HG03469 (cell line): ENCODE data around the gene SIM2.

Source experiments
- ATAC-seq: cut with Tn5 transposase; IDR thresholded peaks from one replicate; pipeline ENCODE4 v1.9.1; 2021; ENCODE audit warnings: mild to moderate bottlenecking, moderate library complexity, moderate number of reproducible peaks; ENCODE audit not compliant: unreplicated experiment

The SIM2 gene

DNA sequence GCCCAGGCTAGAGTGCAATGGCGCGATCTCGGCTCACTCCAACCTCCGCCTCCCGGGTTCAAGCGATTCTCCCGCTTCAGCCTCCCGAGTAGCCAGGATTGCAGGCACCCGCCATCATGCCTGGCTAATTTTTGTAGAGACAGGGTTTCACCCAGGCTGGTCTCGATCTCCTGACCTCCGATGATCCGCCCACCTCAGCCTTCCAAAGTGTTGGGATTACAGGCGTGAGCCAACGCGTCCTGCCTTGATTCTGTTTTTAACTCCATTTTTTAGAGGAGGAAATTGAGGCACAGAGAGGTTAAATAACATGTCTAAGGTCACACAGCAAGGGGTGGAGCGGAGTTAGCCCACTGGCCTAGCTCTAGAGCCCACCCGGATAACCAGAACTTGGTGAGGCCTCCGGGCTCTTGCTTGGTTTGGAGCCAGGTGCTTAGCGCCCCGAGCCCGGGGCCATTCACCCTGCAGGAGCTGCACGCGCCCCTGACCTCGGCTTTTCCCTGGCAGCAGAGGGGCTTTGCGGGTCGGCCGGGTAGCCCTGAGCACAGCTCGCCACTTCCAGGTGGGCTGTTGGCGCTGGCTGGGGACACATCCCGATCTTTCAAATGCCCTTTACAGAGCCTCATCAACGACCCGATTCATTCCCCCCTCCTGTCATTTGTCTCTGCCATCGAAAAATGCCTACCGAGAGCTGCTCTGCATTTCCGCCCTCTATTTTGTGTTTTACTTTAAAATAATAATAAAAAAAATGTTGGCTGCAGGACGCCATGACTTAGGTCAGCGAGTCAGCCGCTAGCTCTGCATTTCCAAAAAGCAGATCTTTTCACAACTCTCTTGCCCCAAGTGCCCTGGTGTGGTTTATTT lies 11.2 kb downstream of the SIM2 start:
- ATAC-seq = no peak

DNA sequence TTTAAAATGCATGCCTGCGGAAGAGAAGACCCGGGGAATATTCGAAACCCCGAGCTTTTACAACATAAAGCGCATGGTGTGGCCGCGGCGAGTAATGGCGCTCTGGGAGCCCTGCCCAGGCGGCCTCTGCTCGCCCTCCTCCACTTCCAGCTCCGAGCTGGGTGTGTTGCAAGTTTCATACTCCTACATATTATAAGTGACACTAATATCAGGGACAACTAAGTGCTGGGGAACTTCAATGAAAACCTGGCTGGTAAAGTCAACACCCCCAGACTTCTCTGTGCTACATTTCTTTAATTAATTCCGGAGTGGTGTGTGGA lies 11.8 kb downstream of the SIM2 start:
- no peak for ATAC-seq

DNA sequence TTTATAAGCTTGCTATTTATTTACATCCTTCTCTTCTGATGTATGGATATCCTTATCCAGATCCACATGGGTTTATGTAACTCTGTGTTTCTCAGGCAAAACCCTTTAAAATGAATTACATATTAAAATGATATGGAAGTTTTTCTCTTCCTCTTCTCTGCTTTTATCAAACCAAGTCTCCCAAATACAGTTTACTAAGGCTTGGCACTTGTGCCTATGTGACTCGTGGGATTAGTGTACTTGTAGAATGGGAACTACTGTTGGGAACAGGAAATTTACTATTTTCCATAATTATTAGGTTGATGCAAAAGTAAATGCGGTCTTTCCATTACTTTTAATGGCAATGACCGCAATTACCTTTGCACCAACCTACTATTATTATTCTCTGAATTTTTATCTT lies 14.8 kb downstream of the SIM2 start:
- no peak for ATAC-seq

DNA sequence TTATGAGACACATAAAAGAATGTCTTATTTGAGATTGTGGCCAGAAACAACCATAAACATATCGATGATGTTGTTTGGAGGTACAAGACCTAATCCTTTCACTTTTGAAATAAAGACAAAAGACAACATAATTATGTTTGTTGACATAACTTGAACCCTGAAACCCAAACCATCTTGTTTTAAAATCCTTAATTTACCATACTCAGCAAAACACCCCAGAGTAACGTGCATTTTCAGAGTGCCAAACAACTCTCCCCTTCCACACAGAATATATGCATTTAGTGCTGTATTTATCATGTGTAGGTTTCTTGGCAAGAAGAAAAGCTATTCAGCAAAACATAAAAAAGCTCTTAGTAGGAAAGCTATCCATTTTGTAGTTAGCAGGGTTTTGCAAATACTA lies 17.5 kb downstream of the SIM2 start:
- no peak for ATAC-seq

DNA sequence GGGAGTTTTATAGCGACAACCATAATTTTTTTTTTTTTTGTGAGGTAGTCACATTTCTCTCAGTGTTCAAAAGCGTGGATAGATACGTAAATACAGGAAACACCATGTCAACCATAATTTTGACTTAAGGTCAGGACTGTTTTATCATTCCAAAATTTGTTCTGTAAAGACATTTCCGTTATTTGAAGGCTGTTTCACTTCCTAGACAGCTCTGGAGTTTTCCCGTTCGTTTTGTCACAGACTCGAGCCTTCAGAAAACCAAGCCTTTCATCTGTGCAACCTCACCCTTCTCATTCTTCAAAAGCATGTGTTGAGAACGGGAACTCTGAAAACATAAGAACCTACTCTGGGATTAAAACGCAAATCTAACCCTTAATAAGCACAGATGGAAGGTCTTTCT lies 17.9 kb downstream of the SIM2 start:
- no peak for ATAC-seq

DNA sequence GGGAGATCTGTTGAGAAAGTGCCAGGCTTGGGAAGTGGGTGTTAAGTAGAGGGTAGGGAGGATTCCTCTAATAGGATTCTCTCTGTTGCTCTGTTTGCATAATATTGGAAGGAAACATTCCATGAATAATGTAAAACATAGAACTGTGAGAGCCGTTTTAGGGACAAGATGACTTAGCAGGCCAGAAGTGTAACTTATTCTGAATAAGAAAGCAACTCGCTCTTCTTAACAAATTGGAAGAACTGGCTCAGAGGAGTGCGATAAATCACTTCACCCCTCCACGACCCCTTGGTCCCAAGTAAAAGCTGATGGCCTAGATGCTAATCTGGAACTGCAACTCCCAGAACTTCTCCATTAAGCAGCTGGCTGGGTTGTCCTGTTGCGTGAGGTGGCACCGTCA lies 19.1 kb downstream of the SIM2 start:
- no peak for ATAC-seq

DNA sequence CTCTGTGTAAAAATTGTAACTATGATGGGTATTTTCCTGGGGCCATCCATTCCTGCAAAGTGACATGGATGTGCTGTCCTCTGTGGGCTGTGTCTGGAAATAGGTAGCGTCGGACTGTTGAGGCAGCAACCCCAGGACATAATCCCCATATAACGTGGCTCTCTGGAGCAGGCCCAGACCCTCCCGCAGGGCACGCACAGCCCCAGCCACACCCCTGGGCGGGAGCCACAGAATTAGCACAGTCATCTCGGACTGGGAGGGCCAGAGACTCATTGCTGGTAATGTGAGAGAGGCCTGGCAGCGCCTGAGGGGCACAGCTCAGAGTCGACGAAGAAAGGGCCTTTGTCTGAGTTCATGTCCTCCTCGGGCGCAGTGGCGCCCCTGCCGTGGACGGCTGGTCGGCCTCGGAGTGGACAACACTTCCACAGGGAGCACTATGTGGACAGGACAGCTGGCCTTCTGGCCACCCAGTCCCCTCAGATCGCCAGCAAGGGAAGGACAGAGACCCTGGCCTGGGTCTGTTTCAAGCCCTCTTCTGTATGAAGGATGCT lies 20.1 kb downstream of the SIM2 start:
- no peak for ATAC-seq

DNA sequence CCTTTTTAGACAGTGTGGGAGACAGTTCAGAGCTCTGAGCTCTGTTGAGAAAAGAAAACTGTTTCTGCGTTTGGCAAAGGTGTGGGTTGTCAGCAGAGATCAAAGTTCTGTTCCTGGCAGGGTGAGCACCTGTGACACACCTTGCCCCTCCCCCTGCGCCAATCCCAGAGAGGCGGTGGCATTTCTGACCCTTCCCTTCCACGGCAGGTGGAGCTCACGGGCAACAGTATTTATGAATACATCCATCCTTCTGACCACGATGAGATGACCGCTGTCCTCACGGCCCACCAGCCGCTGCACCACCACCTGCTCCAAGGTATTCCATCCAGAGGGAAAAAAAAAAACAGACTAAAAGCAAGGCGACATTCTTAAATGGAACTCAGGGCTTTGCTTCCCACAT lies 20.7 kb downstream of the SIM2 start:
- no peak for ATAC-seq

DNA sequence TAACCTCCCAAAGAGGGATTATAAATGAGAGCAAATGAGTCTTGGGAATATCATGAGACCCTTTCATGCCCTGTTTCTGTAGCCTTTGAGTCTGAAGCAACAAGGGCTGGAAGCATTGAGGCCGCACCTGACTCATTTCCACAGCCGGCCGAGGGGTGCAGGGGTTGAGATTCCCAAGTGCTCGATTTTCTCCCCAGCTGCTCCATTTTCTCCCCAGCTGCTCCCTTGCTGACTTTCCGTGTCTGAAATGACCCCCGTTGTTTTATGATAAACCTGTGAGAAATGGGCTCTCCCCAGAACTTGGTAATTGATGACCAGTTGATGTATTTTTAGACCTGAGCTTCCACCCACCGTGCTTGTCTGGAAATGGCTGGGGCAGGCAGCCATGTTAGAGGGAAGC lies 22.9 kb downstream of the SIM2 start:
- no peak for ATAC-seq

DNA sequence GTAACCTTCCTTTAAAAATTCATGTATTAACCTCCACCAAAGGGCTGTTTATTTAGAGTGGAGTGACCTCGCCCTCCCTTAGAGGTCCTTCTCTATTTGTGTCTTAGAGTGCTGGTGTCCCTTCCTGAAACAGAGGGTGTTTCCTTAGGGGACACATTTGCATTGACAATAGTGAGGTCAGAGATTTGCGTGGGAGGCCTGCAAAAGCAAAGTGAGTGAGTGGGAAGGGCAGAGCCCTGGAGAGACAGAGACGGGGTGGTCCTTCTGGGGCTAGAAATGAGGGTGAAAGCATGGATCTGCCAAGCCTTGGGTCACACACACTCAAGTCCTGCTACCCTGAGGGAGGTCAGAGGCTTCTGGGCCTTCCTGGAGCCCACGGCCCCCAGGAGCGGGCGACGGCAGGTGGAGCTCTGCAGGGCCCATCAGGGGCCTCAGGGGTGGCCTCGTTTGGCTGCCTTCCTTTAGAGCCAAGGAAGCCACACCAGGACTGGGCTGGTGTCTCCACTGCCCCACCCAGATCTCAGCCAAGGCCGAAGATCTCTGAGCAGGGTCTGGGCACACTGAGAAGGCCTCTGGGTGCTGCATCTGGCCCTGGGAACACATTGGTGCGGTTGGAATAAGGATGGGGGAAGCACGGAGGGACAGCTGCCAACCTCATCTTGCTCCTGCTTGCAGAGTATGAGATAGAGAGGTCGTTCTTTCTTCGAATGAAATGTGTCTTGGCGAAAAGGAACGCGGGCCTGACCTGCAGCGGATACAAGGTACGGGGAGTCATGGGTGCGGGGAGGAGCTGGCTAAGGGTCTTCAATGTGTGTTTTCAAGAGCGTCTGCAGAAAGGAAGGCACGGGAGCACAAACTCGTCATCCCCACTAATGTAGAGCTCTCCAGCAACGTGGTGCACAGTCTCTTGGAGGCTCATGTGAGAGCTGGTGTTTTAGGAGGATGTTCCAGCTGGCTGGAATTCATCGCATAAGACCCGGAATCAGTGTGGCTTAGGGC lies 23.8 kb downstream of the SIM2 start:
- no peak for ATAC-seq

DNA sequence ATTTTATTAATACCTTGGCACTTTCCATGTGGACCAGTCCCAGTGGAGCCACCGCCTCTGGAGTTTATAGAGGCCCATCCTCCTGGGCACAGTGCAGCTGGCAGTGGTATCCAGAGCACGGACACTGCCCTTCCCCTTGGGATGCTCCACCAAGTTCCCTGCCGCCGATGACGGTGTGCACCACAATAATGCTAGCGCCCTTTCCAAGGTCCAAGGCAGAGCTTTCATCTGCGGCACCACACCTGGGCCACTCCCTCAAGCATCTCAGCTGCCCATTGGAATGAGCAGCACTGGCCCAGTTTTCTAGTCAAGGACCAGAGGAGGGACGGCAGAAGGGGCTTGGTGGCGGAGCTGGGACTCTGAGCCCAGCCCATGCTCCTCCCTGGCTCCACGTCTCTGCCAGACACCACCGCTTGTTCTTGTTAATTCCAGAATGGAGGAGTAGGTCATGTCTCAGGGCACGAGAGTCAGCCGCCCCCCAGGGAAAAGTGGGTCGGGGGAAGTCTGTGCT lies 24.5 kb downstream of the SIM2 start:
- ATAC-seq = no peak

DNA sequence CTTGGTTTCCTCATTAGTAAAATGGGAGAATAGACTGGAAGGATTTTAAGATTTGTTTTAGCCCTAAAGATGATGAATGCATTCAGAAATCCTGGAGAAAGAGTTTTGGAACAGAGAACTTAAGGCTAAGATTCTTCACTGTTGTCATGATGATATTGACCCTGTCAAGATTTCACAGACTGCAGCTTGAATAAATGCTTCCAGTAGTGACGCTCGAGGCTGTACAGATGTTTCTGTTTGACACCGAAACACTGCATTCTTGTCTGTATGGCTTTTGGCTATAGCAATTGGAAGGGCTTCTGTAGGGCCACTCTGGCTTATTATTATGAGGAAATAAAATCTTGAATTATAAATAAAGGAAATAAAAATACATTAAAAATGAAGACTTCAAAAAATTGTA lies 25.7 kb downstream of the SIM2 start:
- no peak for ATAC-seq

DNA sequence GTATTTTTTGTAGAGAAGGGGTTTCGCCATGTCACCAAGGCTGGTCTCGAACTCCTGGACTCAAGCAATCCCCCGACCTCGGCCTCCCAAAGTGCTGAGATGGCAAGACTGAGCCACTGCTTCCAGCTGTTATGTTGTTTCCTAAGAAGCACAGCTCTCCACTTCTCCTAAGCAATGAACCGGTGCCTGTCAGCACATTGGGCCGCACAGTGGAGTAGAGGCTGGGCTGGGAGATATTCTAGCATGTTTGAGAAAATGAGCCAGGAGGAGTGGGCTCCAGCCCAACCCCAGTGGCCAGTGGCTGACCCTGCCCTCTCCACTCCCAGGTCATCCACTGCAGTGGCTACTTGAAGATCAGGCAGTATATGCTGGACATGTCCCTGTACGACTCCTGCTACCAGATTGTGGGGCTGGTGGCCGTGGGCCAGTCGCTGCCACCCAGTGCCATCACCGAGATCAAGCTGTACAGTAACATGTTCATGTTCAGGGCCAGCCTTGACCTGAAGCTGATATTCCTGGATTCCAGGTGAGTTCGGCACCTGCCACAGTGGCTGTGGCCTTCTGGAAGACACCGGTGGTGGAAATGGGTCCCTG lies 27.0 kb downstream of the SIM2 start:
- no peak for ATAC-seq

DNA sequence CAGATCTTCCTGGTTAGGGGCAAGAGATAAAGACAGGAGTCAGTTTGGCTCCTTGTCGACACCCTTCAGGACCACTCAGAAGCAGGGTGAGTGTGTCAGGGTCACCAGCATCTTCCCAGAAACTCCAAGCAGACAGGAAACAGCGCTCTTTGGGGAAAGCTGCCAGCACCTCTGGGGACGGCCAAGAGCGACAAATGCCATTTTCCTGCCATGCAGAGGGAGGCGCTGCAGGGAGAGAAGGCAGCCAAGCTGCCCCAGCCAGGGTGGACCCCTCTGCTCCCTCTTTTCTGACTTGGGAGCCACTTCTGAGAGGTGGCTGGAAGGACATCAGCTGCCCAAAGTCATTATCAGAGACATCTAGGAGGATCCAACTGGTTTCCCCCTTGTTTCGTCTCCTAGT lies 29.0 kb downstream of the SIM2 start:
- no peak for ATAC-seq

DNA sequence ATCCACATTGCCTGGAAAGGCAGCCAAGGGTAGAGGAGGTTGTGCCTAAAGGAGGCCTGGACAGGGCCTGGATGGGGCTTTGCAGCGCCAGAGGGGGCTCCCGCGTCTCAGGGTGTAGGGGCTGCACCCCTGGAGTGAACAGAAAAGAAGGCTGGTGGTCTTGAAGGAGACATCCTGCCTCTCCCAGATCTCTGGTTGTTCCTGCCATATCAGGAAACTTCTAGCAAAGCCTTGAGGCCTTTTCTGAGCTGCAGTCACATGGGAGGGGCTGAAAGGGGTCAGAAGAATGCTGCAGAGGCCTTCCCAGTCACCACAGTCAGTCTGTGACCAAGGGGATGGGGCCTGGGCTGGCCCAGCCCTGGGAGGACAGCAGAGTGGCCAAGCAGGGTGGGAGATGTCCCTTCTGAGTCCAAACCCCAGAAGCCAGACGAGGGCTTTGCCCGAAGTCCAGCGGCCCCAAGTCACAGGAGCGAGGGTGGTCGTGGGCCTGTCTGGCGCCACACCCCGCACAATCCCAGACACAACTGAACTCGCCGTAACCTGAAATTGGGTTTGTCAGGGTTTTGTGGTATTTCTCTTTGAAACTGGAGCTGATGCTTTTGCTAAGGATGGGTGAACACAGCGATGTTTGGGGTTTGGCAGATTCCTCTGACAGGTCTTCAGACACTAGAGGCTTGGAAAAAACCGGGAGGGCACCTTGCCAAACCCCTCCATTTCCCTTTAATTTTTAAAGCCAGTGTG lies 29.6 kb downstream of the SIM2 start:
- no peak for ATAC-seq

DNA sequence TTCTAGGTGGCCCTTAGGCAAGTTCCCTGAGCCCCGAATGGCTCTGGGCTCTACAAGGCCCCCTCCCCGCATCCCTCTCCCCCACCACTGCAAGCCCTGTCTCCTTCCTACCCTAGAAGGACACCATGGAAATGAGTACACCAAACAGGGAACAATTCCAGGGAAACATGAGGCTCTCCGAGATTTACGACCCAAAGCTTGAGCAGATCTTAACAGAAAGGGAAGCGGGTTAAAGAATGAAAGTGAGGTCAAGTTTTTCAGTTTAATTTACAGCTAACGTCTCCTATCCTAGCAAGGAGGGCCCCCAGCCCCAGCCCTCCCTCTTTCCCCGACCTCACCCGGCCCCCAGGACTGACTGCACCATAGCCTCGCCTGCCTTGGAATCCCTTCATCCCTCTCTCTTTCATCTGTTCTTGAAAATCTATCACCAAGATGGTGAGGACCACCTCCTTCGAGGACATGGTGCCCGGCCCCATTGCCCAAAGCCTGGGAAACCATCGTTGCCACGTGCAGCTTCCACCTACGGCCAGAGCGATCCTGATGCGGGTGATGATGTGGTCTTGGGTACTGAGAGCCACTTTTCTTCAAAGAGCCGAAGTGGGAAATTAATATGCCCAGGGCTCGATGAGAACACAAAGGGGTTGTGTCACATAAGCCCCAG lies 30.5 kb downstream of the SIM2 start:
- no peak for ATAC-seq

DNA sequence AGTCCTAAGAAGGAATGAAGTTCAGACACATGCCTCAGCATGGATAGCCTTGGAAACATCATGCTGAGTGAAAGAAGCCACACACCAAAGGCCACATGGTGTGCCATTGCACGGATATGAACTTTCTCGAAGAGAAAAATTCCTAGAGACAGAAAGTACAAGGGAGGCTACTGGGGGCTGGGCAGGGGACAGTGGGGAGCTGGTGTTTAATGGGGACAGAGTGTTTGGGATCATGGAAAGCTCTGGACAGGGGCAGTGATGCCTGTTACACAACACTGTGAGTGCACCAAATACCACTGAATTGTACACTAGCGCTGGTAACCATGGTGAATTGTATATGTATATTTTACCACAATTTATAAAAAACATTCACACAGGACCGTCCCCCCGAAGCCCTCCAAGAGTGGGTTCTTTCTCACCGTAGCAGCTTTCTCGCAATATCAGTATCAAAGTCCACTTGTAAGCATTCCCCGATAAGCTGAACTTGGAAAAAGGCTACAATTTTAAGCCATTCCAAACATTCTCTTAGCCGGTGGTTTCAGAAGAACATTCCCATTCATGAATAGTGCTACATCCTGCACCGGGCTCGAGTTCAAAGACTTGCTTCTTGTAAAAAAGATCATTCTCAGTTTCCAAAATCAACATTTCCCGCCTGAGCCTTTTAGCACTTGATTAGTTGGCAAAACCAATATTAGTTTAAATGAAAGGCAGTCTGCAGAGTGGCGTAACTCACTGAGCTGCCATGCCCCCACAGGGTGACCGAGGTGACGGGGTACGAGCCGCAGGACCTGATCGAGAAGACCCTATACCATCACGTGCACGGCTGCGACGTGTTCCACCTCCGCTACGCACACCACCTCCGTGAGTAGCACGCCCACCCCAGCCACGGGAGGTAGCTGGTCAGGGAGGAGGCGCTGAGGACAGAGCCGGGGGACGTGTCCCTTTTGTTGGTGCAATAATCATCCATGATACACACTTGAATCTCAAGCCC lies 31.7 kb downstream of the SIM2 start:
- ATAC-seq = no peak

DNA sequence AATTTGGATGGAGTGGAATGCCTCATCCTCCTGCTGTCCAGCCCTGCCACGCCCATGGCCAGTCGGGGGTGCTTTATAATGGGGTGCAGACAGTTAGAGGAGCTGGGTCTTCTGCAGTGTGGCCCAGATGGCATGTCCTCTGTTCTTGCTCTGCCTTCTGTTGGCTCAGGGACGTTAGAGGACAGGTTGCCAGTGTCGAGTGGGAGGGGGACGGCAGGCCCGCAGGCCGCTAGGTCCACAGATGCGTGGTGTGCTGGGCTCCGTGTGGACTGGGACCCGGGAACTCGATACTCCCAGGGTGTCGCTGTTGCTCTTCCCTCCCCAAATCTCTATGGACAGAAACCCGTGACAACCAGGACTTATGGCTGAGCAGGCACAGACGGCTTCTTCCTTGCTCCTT lies 33.3 kb downstream of the SIM2 start:
- no peak for ATAC-seq

DNA sequence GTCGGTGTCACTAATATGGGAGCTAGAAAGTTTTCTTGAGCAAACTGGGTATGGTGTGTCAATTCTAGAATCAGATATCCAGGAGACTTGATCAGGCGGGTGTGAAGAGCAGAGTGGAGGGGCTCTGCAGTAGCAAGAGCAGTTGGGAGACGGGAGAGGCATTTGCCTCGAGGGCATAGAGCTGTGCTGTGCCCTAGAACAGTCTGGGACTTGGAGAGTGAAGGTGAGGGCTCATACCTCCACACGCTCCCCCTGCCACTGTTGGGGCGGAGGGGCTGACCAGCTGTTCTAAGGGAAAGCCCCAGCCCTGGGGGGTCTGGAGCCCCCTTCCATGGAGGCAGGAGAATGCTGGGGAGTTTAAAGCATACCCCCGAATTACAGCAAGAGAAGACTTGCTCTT lies 33.8 kb downstream of the SIM2 start:
- ATAC-seq = no peak
